NCI-H1048 (cell line): ENCODE measurements around the gene GATM.

Source experiments
- DNase-seq: peaks from one replicate; lab custom pipeline; 2025; lab: John Stamatoyannopoulos, UW

Gene GATM

GRCh38 chr15:45378149-45378912 is at the start of gene GATM:
Gene GATM (minus strand): TSS chr15:45378544. CDS start chr15:45378453, 91 bp downstream.
- DNase-seq: peak; percentile 1

GRCh38 chr15:45427085-45427484 is 48.7 kb upstream of the GATM start:
- DNase-seq: no peak

GRCh38 chr15:45425135-45425534 is 46.8 kb upstream of the GATM start:
- DNase-seq: no peak

GRCh38 chr15:45424429-45424828 is 46.1 kb upstream of the GATM start:
- DNase-seq: no peak

- DNase-seq: no peak
These were observed 39.1 kb upstream of the GATM start for GRCh38 chr15:45417303-45417950.

- no peak for DNase-seq
These were observed 36.0 kb upstream of the GATM start for GRCh38 chr15:45414215-45414885.

GRCh38 chr15:45409596-45409995 is 31.3 kb upstream of the GATM start:
- DNase-seq: no peak

GRCh38 chr15:45407786-45408185 is 29.4 kb upstream of the GATM start:
- DNase-seq: no peak

GRCh38 chr15:45402955-45403877 is 24.9 kb upstream of the GATM start:
- no peak for DNase-seq

GRCh38 chr15:45402162-45402954 is 24.0 kb upstream of the GATM start:
- DNase-seq: peak; percentile 93

GRCh38 chr15:45401665-45402161 is 23.4 kb upstream of the GATM start:
- no peak for DNase-seq

GRCh38 chr15:45399381-45400212 is 21.3 kb upstream of the GATM start:
- DNase-seq: peak; percentile 6

GRCh38 chr15:45397116-45397665 is 18.8 kb upstream of the GATM start:
- DNase-seq: no peak

GRCh38 chr15:45395943-45396342 is 17.6 kb upstream of the GATM start:
- no peak for DNase-seq

- DNase-seq: no peak
These were observed 16.3 kb upstream of the GATM start for GRCh38 chr15:45394681-45395080.

GRCh38 chr15:45393851-45394250 is 15.5 kb upstream of the GATM start:
- no peak for DNase-seq

GRCh38 chr15:45392584-45392855 is 14.2 kb upstream of the GATM start:
- DNase-seq: no peak

GRCh38 chr15:45391746-45392583 is 13.6 kb upstream of the GATM start:
- no peak for DNase-seq

GRCh38 chr15:45389351-45389750 is 11.0 kb upstream of the GATM start:
- no peak for DNase-seq
